Fibroblast of pulmonary artery (primary cell): Measurements from ENCODE around the gene KRTAP27-1.
A peak's percentile ranks its signal among the peaks of the same experiment; 100 is the strongest.

Experiments
- DNase-seq: peaks from one replicate; pipeline ENCODE4 v3.0.0-alpha.2; 2010; ENCODE audit warnings: low read depth
- H3K4me3 ChIP-seq: replicated peaks from 2 replicates; pipeline ENCODE4 v1.5.1; 2011; ENCODE audit warnings: low read depth, mild to moderate bottlenecking, control low read depth, low read length, moderate library complexity
- TF ChIP-seq, protein P1 (sequence below): IDR thresholded peaks from 2 replicates; pipeline ENCODE4 v1.5.1; 2011; ENCODE audit warnings: mild to moderate bottlenecking, control low read depth, low read length, inconsistent platforms; ENCODE audit errors: missing control alignments

The KRTAP27-1 gene

DNA sequence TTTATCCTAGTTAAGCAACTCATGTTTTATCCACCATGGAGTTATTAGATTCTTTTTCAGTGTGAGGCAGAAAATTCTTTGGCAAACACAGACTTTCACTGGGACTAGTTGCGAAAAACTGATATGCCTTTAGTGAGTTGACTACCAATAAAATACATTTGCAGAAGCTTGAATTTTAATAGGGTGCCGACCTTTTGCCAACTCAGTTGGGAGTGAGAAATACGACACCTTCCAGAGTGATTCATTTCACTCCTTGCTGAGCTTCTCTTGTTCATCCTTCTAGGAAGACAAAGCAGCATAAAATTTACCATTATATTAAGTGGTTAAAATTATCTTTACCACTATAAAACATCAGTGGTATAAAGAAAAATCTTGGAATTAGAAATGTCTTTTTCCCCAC is 12.1 kb upstream of the KRTAP27-1 start:
- TF ChIP-seq, protein P1, sequence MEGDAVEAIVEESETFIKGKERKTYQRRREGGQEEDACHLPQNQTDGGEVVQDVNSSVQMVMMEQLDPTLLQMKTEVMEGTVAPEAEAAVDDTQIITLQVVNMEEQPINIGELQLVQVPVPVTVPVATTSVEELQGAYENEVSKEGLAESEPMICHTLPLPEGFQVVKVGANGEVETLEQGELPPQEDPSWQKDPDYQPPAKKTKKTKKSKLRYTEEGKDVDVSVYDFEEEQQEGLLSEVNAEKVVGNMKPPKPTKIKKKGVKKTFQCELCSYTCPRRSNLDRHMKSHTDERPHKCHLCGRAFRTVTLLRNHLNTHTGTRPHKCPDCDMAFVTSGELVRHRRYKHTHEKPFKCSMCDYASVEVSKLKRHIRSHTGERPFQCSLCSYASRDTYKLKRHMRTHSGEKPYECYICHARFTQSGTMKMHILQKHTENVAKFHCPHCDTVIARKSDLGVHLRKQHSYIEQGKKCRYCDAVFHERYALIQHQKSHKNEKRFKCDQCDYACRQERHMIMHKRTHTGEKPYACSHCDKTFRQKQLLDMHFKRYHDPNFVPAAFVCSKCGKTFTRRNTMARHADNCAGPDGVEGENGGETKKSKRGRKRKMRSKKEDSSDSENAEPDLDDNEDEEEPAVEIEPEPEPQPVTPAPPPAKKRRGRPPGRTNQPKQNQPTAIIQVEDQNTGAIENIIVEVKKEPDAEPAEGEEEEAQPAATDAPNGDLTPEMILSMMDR: no peak
- H3K4me3 ChIP-seq: no peak overlapping the region
- DNase-seq: no peak

DNA sequence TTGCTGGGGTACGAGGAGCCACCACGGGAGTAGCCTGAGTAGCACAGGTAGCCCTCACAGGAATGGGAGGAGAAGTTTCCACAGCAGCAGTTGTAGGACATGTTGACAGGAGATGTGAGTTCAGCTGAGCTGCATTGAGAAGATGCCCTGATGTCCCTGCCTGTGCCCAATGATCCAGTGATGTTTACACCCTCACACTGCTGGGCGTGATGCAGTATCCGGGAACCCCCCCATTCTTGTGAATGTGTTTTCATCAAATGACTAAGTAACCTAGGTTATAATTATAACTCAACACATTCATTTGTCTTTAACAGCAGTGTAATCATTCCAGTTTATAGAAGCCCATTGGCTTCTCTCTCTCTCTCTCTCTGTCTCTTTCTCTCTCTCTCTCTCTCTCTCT is 11.0 kb upstream of the KRTAP27-1 start, which contains the start of gene KRTAP23-1:
Gene KRTAP23-1, minus strand, starts transcription at position 101 of the 400 bp plus-strand sequence. Its CDS starts 0 bp downstream, at position 101.
- H3K4me3 ChIP-seq: no peak within 1 kb of the TSS
- TF ChIP-seq, protein P1: no peak

DNA sequence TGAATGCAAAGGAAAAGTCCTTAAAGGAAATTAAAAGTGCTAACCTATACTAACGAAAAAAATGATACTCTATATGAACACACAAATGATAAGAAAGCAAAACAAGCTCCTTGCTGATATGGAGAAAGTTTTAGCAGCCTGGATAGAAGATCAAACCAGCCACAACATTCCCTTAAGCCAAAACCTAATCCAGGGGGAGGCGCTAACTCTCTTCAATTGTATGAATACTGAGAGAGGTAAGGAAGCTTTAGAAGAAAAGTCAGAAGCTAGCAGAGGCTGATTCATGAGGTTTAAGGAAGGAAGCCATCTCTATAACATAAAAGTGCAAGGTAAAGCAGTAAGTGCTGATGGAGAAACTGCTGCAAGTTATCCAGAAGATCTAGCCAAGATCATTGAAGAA is 7.5 kb upstream of the KRTAP27-1 start:
- DNase-seq: no peak
- TF ChIP-seq, protein P1: no peak
- H3K4me3 ChIP-seq: no peak overlapping the region

More for the DNA sequence above, 11.0 kb upstream of the KRTAP27-1 start, which contains the start of gene KRTAP23-1:
- DNase-seq: no peak

DNA sequence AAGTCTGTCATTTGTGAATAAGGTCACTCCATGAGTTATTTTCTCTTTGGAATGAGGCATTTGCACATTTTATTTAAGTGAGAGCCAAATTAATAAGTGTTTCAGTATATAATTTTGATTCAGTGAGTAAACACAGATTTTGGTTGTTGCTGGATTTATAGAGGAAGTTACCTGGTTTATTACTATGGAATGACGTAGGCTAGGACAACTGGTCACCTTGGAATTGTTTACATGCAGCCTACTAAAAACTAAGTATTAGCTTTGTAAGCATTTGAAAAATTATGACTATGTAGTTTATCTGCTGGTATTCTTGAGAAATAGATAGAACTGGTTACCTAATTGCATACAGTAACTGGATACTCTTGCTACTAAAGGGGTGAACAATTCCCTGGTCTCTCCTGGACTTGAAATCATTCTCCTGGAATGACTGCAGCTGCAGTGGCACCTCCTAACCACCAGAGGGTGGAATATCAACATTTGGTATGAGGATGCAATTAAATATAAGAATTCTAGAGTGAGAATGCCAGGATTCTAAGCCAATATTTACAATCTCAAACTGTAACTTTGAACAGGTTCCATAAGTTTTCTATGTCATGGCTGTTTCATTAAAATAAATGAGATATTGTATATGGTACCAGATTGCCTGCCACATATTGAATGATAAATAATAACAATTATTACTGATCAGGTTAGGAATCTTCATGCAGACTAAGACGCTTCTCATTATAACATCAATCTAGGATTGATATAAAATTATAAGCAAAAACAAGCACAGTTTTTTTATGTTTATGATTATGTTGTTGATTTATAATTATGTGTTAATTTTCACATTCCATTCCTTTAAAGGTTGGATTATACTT is 3.5 kb upstream of the KRTAP27-1 start:
- no peak overlapping the region for H3K4me3 ChIP-seq
- TF ChIP-seq, protein P1: peak; percentile 87
- peak; percentile 53 for DNase-seq

DNA sequence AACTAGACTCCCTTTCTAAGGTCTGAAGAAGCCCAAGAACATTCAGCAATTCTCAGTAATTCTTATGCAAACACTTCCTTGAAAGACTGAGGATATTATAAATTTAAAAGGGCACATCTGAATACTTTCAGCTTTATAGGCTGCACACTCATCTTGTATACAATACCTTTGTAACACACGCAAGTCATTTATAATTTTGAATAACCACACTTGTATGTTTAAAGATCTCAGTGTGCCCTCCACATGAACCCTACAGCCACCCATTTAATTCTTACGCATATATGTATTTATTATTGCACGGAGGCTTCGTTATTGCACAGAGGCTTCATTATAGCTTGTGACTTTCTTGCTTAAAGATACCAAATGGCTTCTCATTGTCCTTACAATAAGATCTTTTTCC is 1.2 kb upstream of the KRTAP27-1 start:
- TF ChIP-seq, protein P1: no peak
- no peak overlapping the region for H3K4me3 ChIP-seq
- no peak for DNase-seq

DNA sequence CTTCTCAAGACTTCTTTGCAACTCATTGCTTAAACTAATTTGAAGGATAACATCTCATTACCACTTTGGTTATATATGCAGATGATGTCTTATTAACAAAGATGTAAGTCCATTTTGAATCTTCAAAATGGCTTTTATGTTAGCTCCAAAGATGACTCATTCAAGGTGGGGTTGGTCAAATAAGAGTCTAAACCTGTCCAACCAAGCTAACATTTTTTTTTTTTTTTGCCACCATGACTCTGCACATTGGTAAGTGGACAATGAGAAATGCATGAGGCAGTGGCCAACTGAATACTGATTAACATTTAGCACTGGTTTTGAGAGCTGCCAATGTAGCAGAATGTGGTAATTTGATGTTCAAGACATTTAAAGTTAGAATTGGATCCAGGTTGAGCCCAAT is 278 bp upstream of the KRTAP27-1 start:
- TF ChIP-seq, protein P1: no peak
- no peak overlapping the region for H3K4me3 ChIP-seq
- no peak for DNase-seq

DNA sequence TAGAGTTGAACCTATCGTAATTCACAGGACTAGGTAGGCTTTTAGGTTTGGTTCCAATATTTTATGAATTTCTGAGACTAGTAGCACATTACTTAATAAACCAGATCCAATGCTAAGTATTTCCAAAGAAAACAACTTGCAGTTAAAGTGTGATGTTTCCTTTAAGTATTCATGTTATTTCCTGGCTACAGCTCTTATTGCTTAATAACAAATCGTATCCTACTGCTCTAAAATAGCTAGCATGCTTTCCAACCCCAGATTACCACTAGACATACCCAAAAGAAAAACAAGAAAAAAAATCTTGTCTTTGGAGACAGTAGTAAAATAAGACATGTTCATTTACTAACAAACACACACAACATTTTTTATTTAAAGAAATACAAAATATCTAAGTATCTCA is 898 bp downstream of the KRTAP27-1 start:
- DNase-seq: peak; percentile 48
- TF ChIP-seq, protein P1: no peak
- no peak overlapping the region for H3K4me3 ChIP-seq
